ENCODE results near the gene DIDO1. TPM values are rescaled to one million over a fixed set of nuclear protein-coding genes. Genes with fewer than 3 reads are reported as not detected.

The DIDO1 gene
- polyA plus RNA-seq, 2 donors, result 17.3 TPM

GRCh38 chr20:62933966-62934365, 7.7 kb upstream of the DIDO1 start:
- Histone ChIP-seq H3K27ac (ENCODE audit: low read depth in 2 of 2, low read length in 1 of 2) (no peak overlapping the region), H3K4me3 (ENCODE audit: low read depth in 1 of 2, low read length in 2 of 2) (no peak overlapping the region), H3K9me3 (ENCODE audit: control insufficient read depth in 2 of 2, insufficient read depth in 1 of 2, low read depth in 1 of 2, low read length in 1 of 2) (no peaks in the 10 kb centered on the region), H3K4me1 (ENCODE audit: control insufficient read depth in 2 of 2, insufficient read depth in 2 of 2, low read length in 1 of 2) (peaks cover 9 to 13% of the 10 kb centered on the region in 2 donors), H3K27me3 (ENCODE audit: control insufficient read depth in 1 of 2, insufficient read depth in 2 of 2, low read length in 2 of 2) (no peaks in the 10 kb centered on the region), H3K36me3 (ENCODE audit: control insufficient read depth in 2 of 2, insufficient read depth in 2 of 2, low read length in 1 of 2) (peaks cover 0 to 10% of the 10 kb centered on the region in 2 donors)
- WGBS, 2 donors, result 70 to 84% methylated on average over 3 of the region's 3 CpGs

- no peaks in the 10 kb centered on the region for H3K27me3 ChIP-seq (ENCODE audit: control insufficient read depth in 1 of 2, insufficient read depth in 2 of 2, low read length in 2 of 2)
- H3K27ac ChIP-seq (ENCODE audit: low read depth in 2 of 2, low read length in 1 of 2), result no peak overlapping the region
- no peaks in the 10 kb centered on the region for H3K9me3 ChIP-seq (ENCODE audit: control insufficient read depth in 2 of 2, insufficient read depth in 1 of 2, low read depth in 1 of 2, low read length in 1 of 2)
- H3K4me3 ChIP-seq (ENCODE audit: low read depth in 1 of 2, low read length in 2 of 2), result no peak overlapping the region
- H3K36me3 ChIP-seq (ENCODE audit: control insufficient read depth in 2 of 2, insufficient read depth in 2 of 2, low read length in 1 of 2), result peaks cover 0 to 10% of the 10 kb centered on the region in 2 donors
- 81 to 82% methylated on average over 9 of the region's 9 CpGs for WGBS, 2 donors
- peaks cover 12 to 21% of the 10 kb centered on the region in 2 donors for H3K4me1 ChIP-seq (ENCODE audit: control insufficient read depth in 2 of 2, insufficient read depth in 2 of 2, low read length in 1 of 2)
Measured at GRCh38 chr20:62931464-62931863, 5.2 kb upstream of the DIDO1 start.

GRCh38 chr20:62929051-62929538, 2.8 kb upstream of the DIDO1 start:
- 2 to 3% methylated on average over 44 of the region's 44 CpGs for WGBS, 2 donors
- Histone ChIP-seq H3K27ac (ENCODE audit: low read depth in 2 of 2, low read length in 1 of 2) (peak overlapping the region; percentile 91 to 94), H3K36me3 (ENCODE audit: control insufficient read depth in 2 of 2, insufficient read depth in 2 of 2, low read length in 1 of 2) (peaks cover 0 to 2% of the 10 kb centered on the region in 2 donors)

GRCh38 chr20:62928246-62928939, 2.1 kb upstream of the DIDO1 start:
- Histone ChIP-seq H3K27ac (ENCODE audit: low read depth in 2 of 2, low read length in 1 of 2) (peak overlapping the region; percentile 91 to 94), H3K9me3 (ENCODE audit: control insufficient read depth in 2 of 2, insufficient read depth in 1 of 2, low read depth in 1 of 2, low read length in 1 of 2) (no peaks in the 10 kb centered on the region), H3K36me3 (ENCODE audit: control insufficient read depth in 2 of 2, insufficient read depth in 2 of 2, low read length in 1 of 2) (no peaks in the 10 kb centered on the region), H3K4me1 (ENCODE audit: control insufficient read depth in 2 of 2, insufficient read depth in 2 of 2, low read length in 1 of 2) (peaks cover 6 to 10% of the 10 kb centered on the region in 2 donors), H3K27me3 (ENCODE audit: control insufficient read depth in 1 of 2, insufficient read depth in 2 of 2, low read length in 2 of 2) (no peaks in the 10 kb centered on the region), H3K4me3 (ENCODE audit: low read depth in 1 of 2, low read length in 2 of 2) (peak overlapping the region; percentile 46 to 57)
- 42 to 46% methylated on average over 14 of the region's 14 CpGs for WGBS, 2 donors

More at GRCh38 chr20:62929051-62929538, 2.8 kb upstream of the DIDO1 start:
- Histone ChIP-seq H3K9me3 (ENCODE audit: control insufficient read depth in 2 of 2, insufficient read depth in 1 of 2, low read depth in 1 of 2, low read length in 1 of 2) (no peaks in the 10 kb centered on the region), H3K27me3 (ENCODE audit: control insufficient read depth in 1 of 2, insufficient read depth in 2 of 2, low read length in 2 of 2) (no peaks in the 10 kb centered on the region), H3K4me1 (ENCODE audit: control insufficient read depth in 2 of 2, insufficient read depth in 2 of 2, low read length in 1 of 2) (peaks cover 7 to 10% of the 10 kb centered on the region in 2 donors), H3K4me3 (ENCODE audit: low read depth in 1 of 2, low read length in 2 of 2) (peak overlapping the region; percentile 46 to 57)

GRCh38 chr20:62927128-62927705, 912 bp upstream of the DIDO1 start:
- peak overlapping the region; percentile 86 to 99 for H3K27ac ChIP-seq (ENCODE audit: low read depth in 2 of 2, low read length in 1 of 2)
- H3K4me1 ChIP-seq (ENCODE audit: control insufficient read depth in 2 of 2, insufficient read depth in 2 of 2, low read length in 1 of 2), result peaks cover 6 to 17% of the 10 kb centered on the region in 2 donors
- peak overlapping the region in 1 of 2 donors; percentile 88 for H3K4me3 ChIP-seq (ENCODE audit: low read depth in 1 of 2, low read length in 2 of 2)
- peaks cover 0 to 4% of the 10 kb centered on the region in 2 donors for H3K36me3 ChIP-seq (ENCODE audit: control insufficient read depth in 2 of 2, insufficient read depth in 2 of 2, low read length in 1 of 2)
- WGBS, 2 donors, result 69 to 71% methylated on average over 11 to 12 of the region's 12 CpGs
- no peaks in the 10 kb centered on the region for H3K9me3 ChIP-seq (ENCODE audit: control insufficient read depth in 2 of 2, insufficient read depth in 1 of 2, low read depth in 1 of 2, low read length in 1 of 2)
- no peaks in the 10 kb centered on the region for H3K27me3 ChIP-seq (ENCODE audit: control insufficient read depth in 1 of 2, insufficient read depth in 2 of 2, low read length in 2 of 2)

- H3K4me1 ChIP-seq (ENCODE audit: control insufficient read depth in 2 of 2, insufficient read depth in 2 of 2, low read length in 1 of 2), result peaks cover 6 to 21% of the 10 kb centered on the region in 2 donors
- H3K36me3 ChIP-seq (ENCODE audit: control insufficient read depth in 2 of 2, insufficient read depth in 2 of 2, low read length in 1 of 2), result peaks cover 0 to 4% of the 10 kb centered on the region in 2 donors
- H3K9me3 ChIP-seq (ENCODE audit: control insufficient read depth in 2 of 2, insufficient read depth in 1 of 2, low read depth in 1 of 2, low read length in 1 of 2), result no peaks in the 10 kb centered on the region
- peak overlapping the region; percentile 97 to 99 for H3K27ac ChIP-seq (ENCODE audit: low read depth in 2 of 2, low read length in 1 of 2)
- no peaks in the 10 kb centered on the region for H3K27me3 ChIP-seq (ENCODE audit: control insufficient read depth in 1 of 2, insufficient read depth in 2 of 2, low read length in 2 of 2)
- 0% methylated on average over 63 of the region's 63 CpGs for WGBS, 2 donors
- peak overlapping the region; percentile 88 to 99 for H3K4me3 ChIP-seq (ENCODE audit: low read depth in 1 of 2, low read length in 2 of 2)
Measured at GRCh38 chr20:62925420-62926228, 681 bp downstream of the DIDO1 start.

- Histone ChIP-seq H3K9me3 (ENCODE audit: control insufficient read depth in 2 of 2, insufficient read depth in 1 of 2, low read depth in 1 of 2, low read length in 1 of 2) (no peaks in the 10 kb centered on the region), H3K4me1 (ENCODE audit: control insufficient read depth in 2 of 2, insufficient read depth in 2 of 2, low read length in 1 of 2) (peaks cover 8 to 24% of the 10 kb centered on the region in 2 donors), H3K4me3 (ENCODE audit: low read depth in 1 of 2, low read length in 2 of 2) (peak overlapping the region; percentile 88 to 99), H3K27ac (ENCODE audit: low read depth in 2 of 2, low read length in 1 of 2) (peak overlapping the region; percentile 97 to 99), H3K27me3 (ENCODE audit: control insufficient read depth in 1 of 2, insufficient read depth in 2 of 2, low read length in 2 of 2) (no peaks in the 10 kb centered on the region), H3K36me3 (ENCODE audit: control insufficient read depth in 2 of 2, insufficient read depth in 2 of 2, low read length in 1 of 2) (peaks cover 0 to 4% of the 10 kb centered on the region in 2 donors)
- 1 to 2% methylated on average over 4 of the region's 4 CpGs for WGBS, 2 donors
Measured at GRCh38 chr20:62925076-62925419, 1.3 kb downstream of the DIDO1 start.

GRCh38 chr20:62924442-62925075, 1.7 kb downstream of the DIDO1 start:
- Histone ChIP-seq H3K4me1 (ENCODE audit: control insufficient read depth in 2 of 2, insufficient read depth in 2 of 2, low read length in 1 of 2) (peaks cover 9 to 27% of the 10 kb centered on the region in 2 donors), H3K9me3 (ENCODE audit: control insufficient read depth in 2 of 2, insufficient read depth in 1 of 2, low read depth in 1 of 2, low read length in 1 of 2) (no peaks in the 10 kb centered on the region), H3K36me3 (ENCODE audit: control insufficient read depth in 2 of 2, insufficient read depth in 2 of 2, low read length in 1 of 2) (peaks cover 0 to 4% of the 10 kb centered on the region in 2 donors), H3K27ac (ENCODE audit: low read depth in 2 of 2, low read length in 1 of 2) (peak overlapping the region; percentile 97 to 99), H3K27me3 (ENCODE audit: control insufficient read depth in 1 of 2, insufficient read depth in 2 of 2, low read length in 2 of 2) (no peaks in the 10 kb centered on the region), H3K4me3 (ENCODE audit: low read depth in 1 of 2, low read length in 2 of 2) (peak overlapping the region; percentile 88 to 99)
- 13 to 15% methylated on average over 12 of the region's 12 CpGs for WGBS, 2 donors

All from esophagus (tissue), 2 donors.